Nephron progenitor cell (in vitro differentiated cells): ENCODE measurements around the gene NPM1.
"Not testable (repeated sequence)": the region's sequence is repeated elsewhere in the genome, so short reads cannot be mapped to it uniquely, and the experiment has no call there.

ENCODE experiments used
- DNase-seq: peaks from one replicate; pipeline ENCODE4 v3.0.0; 2021
- H3K27ac Mint-ChIP-seq: 2 replicates; pipeline ENCODE4 v1.8.0; 2021; ENCODE audit warnings: mild to moderate bottlenecking, moderate library complexity, mixed read lengths
- H3K27me3 Mint-ChIP-seq: 2 replicates; pipeline ENCODE4 v1.8.0; 2021; ENCODE audit warnings: mild to moderate bottlenecking, low read depth, mixed read lengths; ENCODE audit not compliant: poor library complexity
- H3K36me3 Mint-ChIP-seq: 2 replicates; pipeline ENCODE4 v1.8.0; 2021; ENCODE audit warnings: low read depth, mixed read lengths
- H3K4me1 Mint-ChIP-seq: 2 replicates; pipeline ENCODE4 v1.8.0; 2021; ENCODE audit warnings: mixed read lengths
- H3K4me3 Mint-ChIP-seq: 2 replicates; pipeline ENCODE4 v1.8.0; 2021; ENCODE audit warnings: mild to moderate bottlenecking, moderate library complexity, mixed read lengths
- H3K9me3 Mint-ChIP-seq: 2 replicates; pipeline ENCODE4 v1.8.0; 2021; ENCODE audit warnings: mild to moderate bottlenecking, moderate library complexity, mixed read lengths
- TF ChIP-seq, protein P1 (sequence below): fragments of 200-600 bp; sonication (generic); IDR thresholded peaks from 2 replicates; pipeline ENCODE4 v1.5.0; 2021; ENCODE audit warnings: antibody characterized with exemption

The NPM1 gene

DNA sequence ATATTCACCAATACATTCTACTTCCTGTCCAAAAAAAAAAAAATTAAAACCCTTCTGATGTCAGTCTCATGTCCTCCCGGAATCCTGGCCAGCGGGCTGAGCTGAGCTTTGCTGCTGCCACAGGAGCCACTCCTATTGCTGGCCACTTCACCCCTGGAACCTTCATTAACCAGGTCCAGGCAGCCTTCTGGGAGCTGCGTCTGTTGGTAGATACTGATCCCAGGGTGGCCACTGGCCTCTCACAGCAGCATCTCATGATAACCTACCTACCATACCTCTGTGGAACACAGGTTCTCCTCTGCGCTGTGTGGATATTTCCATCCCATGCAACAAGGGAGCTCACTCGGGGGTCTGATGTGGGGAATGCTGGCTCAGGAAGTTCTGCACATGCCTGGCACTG, 21.0 kb upstream of the NPM1 start:
- Mint-ChIP-seq H3K4me1 (no peaks in the 10 kb centered on the region), H3K27me3 (peaks cover 19% of the 10 kb centered on the region), H3K27ac (no peak overlapping the region), H3K36me3 (no peaks in the 10 kb centered on the region), H3K4me3 (no peak overlapping the region), H3K9me3 (no peaks in the 10 kb centered on the region)
- TF ChIP-seq, protein P1, sequence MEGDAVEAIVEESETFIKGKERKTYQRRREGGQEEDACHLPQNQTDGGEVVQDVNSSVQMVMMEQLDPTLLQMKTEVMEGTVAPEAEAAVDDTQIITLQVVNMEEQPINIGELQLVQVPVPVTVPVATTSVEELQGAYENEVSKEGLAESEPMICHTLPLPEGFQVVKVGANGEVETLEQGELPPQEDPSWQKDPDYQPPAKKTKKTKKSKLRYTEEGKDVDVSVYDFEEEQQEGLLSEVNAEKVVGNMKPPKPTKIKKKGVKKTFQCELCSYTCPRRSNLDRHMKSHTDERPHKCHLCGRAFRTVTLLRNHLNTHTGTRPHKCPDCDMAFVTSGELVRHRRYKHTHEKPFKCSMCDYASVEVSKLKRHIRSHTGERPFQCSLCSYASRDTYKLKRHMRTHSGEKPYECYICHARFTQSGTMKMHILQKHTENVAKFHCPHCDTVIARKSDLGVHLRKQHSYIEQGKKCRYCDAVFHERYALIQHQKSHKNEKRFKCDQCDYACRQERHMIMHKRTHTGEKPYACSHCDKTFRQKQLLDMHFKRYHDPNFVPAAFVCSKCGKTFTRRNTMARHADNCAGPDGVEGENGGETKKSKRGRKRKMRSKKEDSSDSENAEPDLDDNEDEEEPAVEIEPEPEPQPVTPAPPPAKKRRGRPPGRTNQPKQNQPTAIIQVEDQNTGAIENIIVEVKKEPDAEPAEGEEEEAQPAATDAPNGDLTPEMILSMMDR, result no peak
- DNase-seq, result no peak

DNA sequence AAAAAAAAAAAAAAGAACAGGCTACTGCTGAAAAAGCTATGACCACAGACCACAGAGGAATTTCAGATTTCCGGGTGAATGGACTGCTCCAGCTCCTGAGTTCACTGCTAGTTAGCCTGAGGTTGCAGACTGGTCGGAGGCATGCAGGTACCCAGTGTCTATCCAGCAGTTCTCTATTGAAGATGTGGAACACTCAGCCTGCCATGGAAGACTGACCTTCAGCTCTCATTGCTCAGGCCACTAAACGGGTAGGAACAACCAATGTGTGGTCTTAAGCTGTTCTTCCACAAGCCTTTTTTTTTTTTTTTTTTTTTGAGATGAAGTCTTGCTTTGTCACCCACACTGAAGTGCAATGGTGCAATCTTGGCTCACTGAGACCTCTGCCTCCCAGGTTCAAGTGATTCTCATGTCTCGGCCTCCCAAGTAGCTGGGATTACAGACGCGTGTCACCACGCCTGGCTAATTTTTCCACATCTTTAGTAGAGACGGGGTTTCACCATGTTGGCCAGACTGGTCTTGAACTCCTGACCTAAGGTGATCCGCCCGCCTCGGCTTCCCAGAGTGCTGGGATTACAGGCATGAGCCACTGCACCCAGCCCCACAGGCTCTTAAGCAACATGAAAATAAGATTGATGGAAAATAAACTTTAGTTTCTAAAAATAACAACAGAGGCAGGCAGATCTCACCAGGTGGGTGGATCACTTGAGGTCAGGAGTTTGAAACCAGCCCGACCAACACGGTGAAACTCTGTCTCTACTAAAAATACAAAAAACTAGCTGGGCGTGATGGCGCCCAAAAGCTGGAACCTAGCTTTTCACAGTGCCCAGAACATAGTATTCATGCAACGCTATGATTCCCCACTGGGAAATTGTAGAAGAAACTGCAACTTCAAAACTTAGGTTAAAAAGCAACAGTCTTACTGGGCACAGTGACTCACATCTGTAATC, 20.0 kb upstream of the NPM1 start:
- Mint-ChIP-seq H3K4me1 (no peaks in the 10 kb centered on the region), H3K27me3 (peaks cover 21% of the 10 kb centered on the region), H3K9me3 (no peaks in the 10 kb centered on the region), H3K4me3 (no peak overlapping the region), H3K36me3 (no peaks in the 10 kb centered on the region), H3K27ac (no peak overlapping the region)
- TF ChIP-seq, protein P1, result no peak
- no peak for DNase-seq

DNA sequence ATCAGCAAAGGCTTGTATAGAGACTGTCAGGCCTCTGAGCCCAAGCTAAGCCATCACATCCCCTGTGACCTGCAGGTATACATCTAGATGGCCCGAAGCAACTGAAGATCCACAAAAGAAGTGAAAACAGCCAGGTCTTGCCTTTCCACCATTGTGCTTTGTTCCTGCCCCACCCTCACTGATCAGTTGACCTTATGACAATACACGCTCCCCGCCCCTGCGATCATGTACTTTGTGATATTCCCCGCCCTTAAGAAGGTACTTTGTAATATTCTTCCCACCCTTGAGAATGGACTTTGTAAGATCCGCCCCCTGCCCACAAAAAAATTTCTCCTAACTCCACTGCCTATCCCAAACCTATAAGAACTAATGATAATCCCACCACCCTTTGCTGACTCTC, 18.6 kb upstream of the NPM1 start:
- Mint-ChIP-seq H3K4me3 (no peak overlapping the region), H3K4me1 (no peaks in the 10 kb centered on the region), H3K27me3 (peaks cover 28% of the 10 kb centered on the region), H3K9me3 (peaks cover under 1% of the 10 kb centered on the region), H3K36me3 (no peaks in the 10 kb centered on the region), H3K27ac (no peak overlapping the region)
- no peak for DNase-seq
- TF ChIP-seq, protein P1, result no peak

- no peaks in the 10 kb centered on the region for H3K36me3 Mint-ChIP-seq
- H3K4me1 Mint-ChIP-seq, result no peaks in the 10 kb centered on the region
- DNase-seq, result no peak
- TF ChIP-seq, protein P1, result no peak
- peaks cover 32% of the 10 kb centered on the region for H3K27me3 Mint-ChIP-seq
- H3K4me3 Mint-ChIP-seq, result no peak overlapping the region
- peaks cover 5% of the 10 kb centered on the region for H3K9me3 Mint-ChIP-seq
- H3K27ac Mint-ChIP-seq, result no peak overlapping the region
Observed at GRCh38 chr5:171369898-171370297, 17.8 kb upstream of the NPM1 start.

DNA sequence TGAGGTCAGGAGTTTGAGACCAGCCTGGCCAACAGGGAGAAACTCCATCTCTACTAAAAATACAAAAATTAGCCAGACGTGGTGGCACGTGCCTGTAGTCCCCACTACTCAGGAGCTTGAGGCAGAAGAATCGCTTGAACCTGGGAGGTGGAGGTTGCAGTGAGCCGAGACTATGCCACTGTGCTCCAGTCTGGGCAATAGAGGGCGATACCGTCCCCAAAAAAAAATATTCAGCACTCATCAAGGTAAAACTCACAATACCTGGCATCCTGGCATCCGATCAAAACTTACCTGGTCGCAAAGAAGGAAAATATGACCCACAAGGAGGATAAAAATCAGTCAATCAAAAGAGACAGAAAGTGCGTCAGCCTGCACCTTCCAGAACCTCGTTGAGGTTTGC, 16.8 kb upstream of the NPM1 start:
- H3K4me3 Mint-ChIP-seq, DNase-seq, H3K9me3 Mint-ChIP-seq, H3K36me3 Mint-ChIP-seq, H3K27ac Mint-ChIP-seq, H3K4me1 Mint-ChIP-seq: not testable (repeated sequence)
- H3K27me3 Mint-ChIP-seq, result peaks cover 33% of the 10 kb centered on the region

- Mint-ChIP-seq H3K36me3 (no peaks in the 10 kb centered on the region), H3K4me1 (no peaks in the 10 kb centered on the region), H3K27ac (peak overlapping the region; percentile 32), H3K9me3 (peaks cover 5% of the 10 kb centered on the region), H3K4me3 (no peak overlapping the region), H3K27me3 (peaks cover 36% of the 10 kb centered on the region)
- TF ChIP-seq, protein P1, result no peak
- DNase-seq, result no peak
Observed at GRCh38 chr5:171371326-171371725, 16.3 kb upstream of the NPM1 start.
